Measurements from ENCODE around the gene TSPAN1. TPM values are rescaled to one million over a fixed set of nuclear protein-coding genes. Genes with fewer than 3 reads are reported as not detected.
"Not testable (repeated sequence)": the region's sequence is repeated elsewhere in the genome, so short reads cannot be mapped to it uniquely, and the experiment has no call there.

Gene TSPAN1
- total RNA-seq, 4 donors from 2014 or later: 0.83 to 1.6 (median 1.5) TPM

DNA sequence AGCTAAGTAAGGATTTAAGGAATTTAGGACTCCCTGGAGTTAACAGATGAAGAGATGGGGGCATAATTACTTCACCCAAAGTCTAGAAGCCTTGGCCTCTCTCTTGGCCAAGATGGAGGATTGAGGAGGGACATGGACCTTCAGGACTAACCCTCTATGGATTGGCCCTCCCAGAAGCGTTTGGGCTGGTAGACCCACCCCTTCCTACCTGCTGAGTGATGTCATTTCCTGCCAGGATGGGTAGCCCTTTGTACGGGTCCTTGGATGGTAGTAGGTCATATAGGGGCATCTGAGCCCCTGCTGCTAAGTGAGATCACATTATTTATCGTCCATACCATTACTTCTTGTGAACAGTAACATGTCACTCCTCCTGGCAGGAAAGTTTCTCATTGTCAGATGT is 45.9 kb downstream of the TSPAN1 start:
- no peak for DNase-seq (ENCODE audit: extremely low spot score)
- Histone ChIP-seq H3K4me3 (no peak overlapping the region), H3K36me3 (peaks cover 0 to 16% (median 7%) of the 10 kb centered on the region in 4 donors), H3K9me3 (no peaks in the 10 kb centered on the region), H3K27ac (replicated peaks in 1 of 4) (no peak overlapping the region), H3K27me3 (no peaks in the 10 kb centered on the region), H3K4me1 (peaks cover 8 to 11% (median 10%) of the 10 kb centered on the region in 4 donors)
- TF ChIP-seq, protein P1, sequence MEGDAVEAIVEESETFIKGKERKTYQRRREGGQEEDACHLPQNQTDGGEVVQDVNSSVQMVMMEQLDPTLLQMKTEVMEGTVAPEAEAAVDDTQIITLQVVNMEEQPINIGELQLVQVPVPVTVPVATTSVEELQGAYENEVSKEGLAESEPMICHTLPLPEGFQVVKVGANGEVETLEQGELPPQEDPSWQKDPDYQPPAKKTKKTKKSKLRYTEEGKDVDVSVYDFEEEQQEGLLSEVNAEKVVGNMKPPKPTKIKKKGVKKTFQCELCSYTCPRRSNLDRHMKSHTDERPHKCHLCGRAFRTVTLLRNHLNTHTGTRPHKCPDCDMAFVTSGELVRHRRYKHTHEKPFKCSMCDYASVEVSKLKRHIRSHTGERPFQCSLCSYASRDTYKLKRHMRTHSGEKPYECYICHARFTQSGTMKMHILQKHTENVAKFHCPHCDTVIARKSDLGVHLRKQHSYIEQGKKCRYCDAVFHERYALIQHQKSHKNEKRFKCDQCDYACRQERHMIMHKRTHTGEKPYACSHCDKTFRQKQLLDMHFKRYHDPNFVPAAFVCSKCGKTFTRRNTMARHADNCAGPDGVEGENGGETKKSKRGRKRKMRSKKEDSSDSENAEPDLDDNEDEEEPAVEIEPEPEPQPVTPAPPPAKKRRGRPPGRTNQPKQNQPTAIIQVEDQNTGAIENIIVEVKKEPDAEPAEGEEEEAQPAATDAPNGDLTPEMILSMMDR (IDR thresholded peaks at IDR 0.05): no peak
- TF ChIP-seq POLR2AphosphoS5 (IDR thresholded peaks at IDR 0.05) (no peak), EP300 (IDR thresholded peaks at IDR 0.05) (no peak), POLR2A (IDR thresholded peaks at IDR 0.05; ENCODE audit: low read depth) (no peak)
- intact Hi-C loops (cut with DNase I): loop anchor here (5.0 kb wide), 2 partner anchors 39 to 184 kb away; no protein-coding TSS in a partner anchor
- WGBS: 85% methylated on average over 3 of the region's 3 CpGs

DNA sequence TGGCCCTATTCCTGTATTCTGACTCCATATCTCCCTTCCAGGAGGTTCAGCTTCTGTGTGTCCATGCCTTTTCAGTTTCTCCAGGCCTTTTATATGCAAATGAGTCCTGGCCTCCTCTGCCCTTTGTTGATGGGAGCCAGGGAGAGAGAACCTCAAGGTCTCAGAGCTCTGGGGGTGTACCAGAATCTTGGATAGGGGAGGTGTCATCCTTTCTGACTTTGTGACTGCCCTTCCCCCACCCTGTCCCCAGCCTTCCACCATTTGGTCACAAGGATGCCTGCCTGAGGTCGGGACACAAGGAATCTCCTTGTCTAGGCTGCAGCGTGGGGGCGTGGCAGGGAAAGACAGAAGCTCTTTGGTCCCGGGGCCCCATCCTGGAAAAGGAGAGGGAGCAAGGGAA is 46.9 kb downstream of the TSPAN1 start:
- 57% methylated on average over 4 of the region's 4 CpGs for WGBS
- H3K36me3 ChIP-seq: peaks cover 0 to 16% (median 7%) of the 10 kb centered on the region in 4 donors
- no peak for DNase-seq (ENCODE audit: extremely low spot score)
- peak overlapping the region in 3 of 4 donors; percentile 8 to 36 (median 9) for H3K27ac ChIP-seq (replicated peaks in 1 of 4)
- TF ChIP-seq POLR2A (IDR thresholded peaks at IDR 0.05; ENCODE audit: low read depth): no peak
- TF ChIP-seq, protein P1 (IDR thresholded peaks at IDR 0.05): no peak
- TF ChIP-seq EP300 (IDR thresholded peaks at IDR 0.05): no peak
- TF ChIP-seq POLR2AphosphoS5 (IDR thresholded peaks at IDR 0.05): no peak
- no peaks in the 10 kb centered on the region for H3K9me3 ChIP-seq
- peaks cover 8 to 11% (median 10%) of the 10 kb centered on the region in 4 donors for H3K4me1 ChIP-seq
- intact Hi-C loops (cut with DNase I): loop anchor here (5.0 kb wide), 2 partner anchors 39 to 184 kb away; no protein-coding TSS in a partner anchor
- H3K4me3 ChIP-seq: no peak overlapping the region
- H3K27me3 ChIP-seq: no peaks in the 10 kb centered on the region

DNA sequence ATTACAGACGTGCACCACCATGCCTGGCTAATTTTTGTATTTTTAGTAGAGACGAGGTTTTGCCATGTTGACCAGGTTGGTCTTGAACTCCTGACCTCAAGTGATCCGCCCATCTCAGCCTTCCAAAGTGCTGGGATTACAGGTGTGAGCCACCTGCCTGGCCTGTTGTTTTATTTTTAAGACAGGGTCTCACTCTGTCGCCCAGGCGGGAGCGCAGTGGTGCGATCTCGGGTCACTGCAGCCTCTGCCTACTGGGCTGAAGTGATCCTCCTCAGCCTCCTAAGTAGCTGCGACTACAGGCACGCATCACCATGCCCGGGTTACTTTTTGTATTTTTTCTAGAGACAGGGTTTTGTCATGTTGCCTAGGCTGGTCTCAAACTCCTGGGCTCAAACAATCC is 48.2 kb downstream of the TSPAN1 start:
- WGBS: 86% methylated on average over 11 of the region's 11 CpGs
- H3K4me1 ChIP-seq: peaks cover 8 to 11% (median 10%) of the 10 kb centered on the region in 4 donors
- not testable (repeated sequence) for H3K27me3 ChIP-seq; H3K4me3 ChIP-seq; DNase-seq (ENCODE audit: extremely low spot score); H3K9me3 ChIP-seq
- intact Hi-C loops (cut with DNase I): loop anchor here (5.0 kb wide), 2 partner anchors 41 to 186 kb away; no protein-coding TSS in a partner anchor
- H3K27ac ChIP-seq (replicated peaks in 1 of 4): peak overlapping the region in 1 of 4 donors; percentile 4
- H3K36me3 ChIP-seq: peaks cover 0 to 16% (median 7%) of the 10 kb centered on the region in 4 donors

DNA sequence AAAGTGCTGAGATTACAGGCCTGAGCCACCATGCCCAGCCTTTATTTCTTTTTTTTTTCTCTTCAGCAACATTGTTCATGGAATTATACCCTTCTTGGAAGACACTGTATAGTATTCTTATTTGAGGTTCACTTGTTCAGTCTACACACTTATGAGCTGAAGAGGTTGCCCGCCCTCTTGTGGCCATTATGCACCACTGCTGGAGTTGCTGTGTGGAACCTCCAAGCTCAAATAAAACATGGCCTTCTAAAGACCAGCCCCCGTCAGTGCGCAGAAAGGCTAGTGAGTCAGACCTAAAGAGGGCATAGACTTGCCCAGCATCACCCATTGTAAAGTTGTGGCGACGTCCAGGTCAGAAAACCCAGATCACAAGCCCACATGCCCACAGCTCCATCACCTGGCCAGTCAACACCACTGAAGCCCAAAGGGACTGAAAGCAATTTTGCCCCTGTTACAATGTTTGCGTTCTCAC is 48.6 kb downstream of the TSPAN1 start:
- intact Hi-C loops (cut with DNase I): loop anchor here (5.0 kb wide), 2 partner anchors 41 to 186 kb away; no protein-coding TSS in a partner anchor
- no peak for DNase-seq (ENCODE audit: extremely low spot score)
- Histone ChIP-seq H3K9me3 (no peaks in the 10 kb centered on the region), H3K36me3 (peaks cover 0 to 16% (median 7%) of the 10 kb centered on the region in 4 donors), H3K4me3 (no peak overlapping the region), H3K27ac (replicated peaks in 1 of 4) (no peak overlapping the region), H3K4me1 (peaks cover 8 to 11% (median 10%) of the 10 kb centered on the region in 4 donors), H3K27me3 (no peaks in the 10 kb centered on the region)
- TF ChIP-seq POLR2AphosphoS5 (IDR thresholded peaks at IDR 0.05) (peak in 1 of 2 donors; percentile 25), POLR2A (IDR thresholded peaks at IDR 0.05; ENCODE audit: low read depth) (no peak)
- TF ChIP-seq, protein P1 (IDR thresholded peaks at IDR 0.05): peak; percentile 86 to 92 (median 86)
- WGBS: 10% methylated on average over 5 of the region's 6 CpGs

DNA sequence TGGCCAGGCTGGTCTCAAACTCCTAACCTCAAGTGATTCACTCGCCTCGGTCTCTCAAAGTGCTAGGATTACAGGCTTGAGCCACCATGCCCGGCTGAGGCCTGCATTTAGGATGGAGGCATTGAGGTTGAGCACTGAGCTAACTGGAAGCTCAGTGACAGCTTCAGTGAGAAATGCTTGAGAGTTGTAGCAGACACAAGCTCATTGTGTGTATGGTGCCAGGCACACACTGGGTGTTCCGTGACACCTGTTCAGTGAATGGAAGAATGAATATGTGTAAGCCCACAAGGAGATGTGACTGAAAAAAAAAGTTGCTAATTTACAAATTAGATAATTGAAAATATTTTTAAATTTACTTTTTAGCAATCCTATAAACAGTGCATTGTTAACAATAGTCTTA is 50.1 kb downstream of the TSPAN1 start:
- no peak overlapping the region for H3K27ac ChIP-seq (replicated peaks in 1 of 4)
- no peaks in the 10 kb centered on the region for H3K27me3 ChIP-seq
- TF ChIP-seq, protein P1 (IDR thresholded peaks at IDR 0.05): no peak
- TF ChIP-seq POLR2A (IDR thresholded peaks at IDR 0.05; ENCODE audit: low read depth): no peak
- TF ChIP-seq POLR2AphosphoS5 (IDR thresholded peaks at IDR 0.05): no peak
- TF ChIP-seq EP300 (IDR thresholded peaks at IDR 0.05): no peak
- peaks cover 8 to 11% (median 10%) of the 10 kb centered on the region in 4 donors for H3K4me1 ChIP-seq
- no peak overlapping the region for H3K4me3 ChIP-seq
- H3K36me3 ChIP-seq: peaks cover 0 to 10% (median 5%) of the 10 kb centered on the region in 4 donors
- H3K9me3 ChIP-seq: no peaks in the 10 kb centered on the region
- WGBS: 90% methylated on average over 4 of the region's 4 CpGs
- no peak for DNase-seq (ENCODE audit: extremely low spot score)
- intact Hi-C loops (cut with DNase I): loop anchor here (5.0 kb wide), 2 partner anchors 43 to 188 kb away; no protein-coding TSS in a partner anchor

DNA sequence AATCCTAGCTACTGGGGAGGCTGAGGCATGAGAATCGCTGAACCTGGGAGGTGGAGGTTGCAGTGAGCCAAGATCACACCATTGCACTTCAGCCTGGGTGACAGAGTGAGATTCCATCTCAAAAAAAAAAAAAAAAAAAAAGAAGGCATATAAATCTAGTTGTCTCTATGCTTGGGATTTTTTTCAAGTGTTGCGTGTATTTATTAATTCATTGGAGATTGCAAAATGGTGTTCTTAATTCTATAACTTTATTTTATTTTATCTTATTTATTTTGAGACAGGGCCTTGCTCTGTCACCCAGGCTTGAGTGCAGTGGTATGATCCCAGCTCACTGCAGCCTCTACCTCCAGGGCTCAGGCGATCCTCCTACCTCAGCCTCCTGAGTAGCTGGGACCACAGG is 56.3 kb downstream of the TSPAN1 start:
- H3K9me3 ChIP-seq; H3K4me1 ChIP-seq; H3K27ac ChIP-seq (replicated peaks in 1 of 4); H3K27me3 ChIP-seq; intact Hi-C loops (cut with DNase I); DNase-seq (ENCODE audit: extremely low spot score); H3K4me3 ChIP-seq; H3K36me3 ChIP-seq: not testable (repeated sequence)
- WGBS: 99% methylated on average over 3 of the region's 3 CpGs
